ENCODE results near the gene GPR18.
"Not testable (repeated sequence)": the region's sequence is repeated elsewhere in the genome, so short reads cannot be mapped to it uniquely, and the experiment has no call there.

The GPR18 gene

DNA sequence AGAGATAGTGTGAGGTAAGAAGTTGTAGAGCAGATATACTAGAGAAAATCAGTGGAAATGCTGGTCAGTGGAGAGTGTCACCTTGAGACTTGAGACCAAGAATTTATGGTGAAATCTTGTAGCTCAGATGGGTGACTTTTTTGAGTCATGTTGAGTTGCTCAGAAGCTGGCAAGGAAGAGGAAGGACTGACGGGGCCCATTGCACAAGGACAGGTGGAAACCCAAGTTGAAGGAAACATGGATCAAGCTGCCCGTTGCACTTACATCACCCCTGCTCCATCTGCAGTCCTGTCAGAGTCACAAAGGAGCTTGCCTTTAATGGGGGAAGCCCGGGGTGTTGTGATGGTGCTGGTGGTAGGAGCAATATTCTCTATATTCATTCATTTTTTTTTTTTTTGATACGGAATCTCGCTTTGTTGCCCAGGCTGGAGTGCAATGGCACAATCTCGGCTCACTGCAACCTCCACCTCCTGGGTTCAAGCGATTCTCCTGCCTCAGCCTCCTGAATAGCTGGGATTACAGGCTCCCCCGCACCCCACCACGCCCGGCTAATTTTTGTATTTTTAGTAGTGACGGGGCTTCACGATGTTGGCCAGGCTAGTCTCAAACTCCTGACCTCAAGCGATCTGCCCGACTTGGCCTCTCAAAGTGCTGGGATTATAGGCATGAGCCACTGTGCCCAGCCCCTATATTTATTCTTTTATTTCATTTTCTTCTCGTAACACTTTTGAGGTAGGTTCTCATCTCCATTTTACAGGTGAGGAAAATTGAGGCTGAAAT is 30.1 kb downstream of the GPR18 start:
- no peak for DNase-seq

GRCh38 chr13:99227331-99227900 is 30.8 kb downstream of the GPR18 start:
- no peak for DNase-seq

DNA sequence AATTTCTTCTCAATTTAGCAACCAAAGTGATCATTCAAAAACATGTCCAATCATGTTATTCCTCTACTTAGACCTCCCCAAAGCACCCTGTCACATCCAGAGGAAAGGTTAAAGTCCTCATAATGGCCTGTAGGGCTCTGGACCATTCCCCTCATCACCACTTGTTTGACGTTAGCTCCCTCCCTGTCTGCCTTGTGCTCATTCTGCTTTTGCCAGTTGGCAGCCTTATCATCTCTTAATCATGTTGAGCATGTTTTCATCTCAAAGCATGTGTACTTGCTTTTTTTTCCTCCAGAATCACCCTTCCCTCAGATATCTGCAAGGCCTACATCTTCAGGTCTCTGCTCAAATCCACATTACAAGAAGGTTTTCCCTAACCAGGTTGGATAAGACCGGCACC is 31.7 kb downstream of the GPR18 start:
- DNase-seq: no peak

DNA sequence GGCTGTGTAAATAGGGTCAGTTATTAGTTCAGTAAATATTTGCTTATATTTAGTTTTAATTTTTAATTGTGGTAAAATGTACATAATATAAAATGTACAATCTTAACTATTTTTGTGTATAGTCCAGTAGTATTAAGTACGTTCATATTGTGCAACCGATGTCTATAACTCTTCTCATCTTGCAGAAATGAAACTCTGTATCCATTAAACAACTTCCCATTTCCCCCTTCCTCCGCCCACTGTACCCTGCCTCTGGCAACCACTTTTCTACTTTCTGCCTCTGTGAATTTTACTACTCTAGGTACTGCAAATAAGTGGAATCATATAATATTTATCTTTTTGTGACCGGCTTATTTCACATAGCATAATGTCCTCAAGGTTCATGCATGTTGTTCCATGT is 33.1 kb downstream of the GPR18 start:
- no peak for DNase-seq

- DNase-seq: no peak
Observed at GRCh38 chr13:99224021-99224420, 34.2 kb downstream of the GPR18 start.

GRCh38 chr13:99223587-99223986 is 34.6 kb downstream of the GPR18 start:
- no peak for DNase-seq

GRCh38 chr13:99221567-99222239 is 36.5 kb downstream of the GPR18 start:
- no peak for DNase-seq

- DNase-seq: peak; percentile 54
Observed at GRCh38 chr13:99220199-99220935, 37.8 kb downstream of the GPR18 start.

DNA sequence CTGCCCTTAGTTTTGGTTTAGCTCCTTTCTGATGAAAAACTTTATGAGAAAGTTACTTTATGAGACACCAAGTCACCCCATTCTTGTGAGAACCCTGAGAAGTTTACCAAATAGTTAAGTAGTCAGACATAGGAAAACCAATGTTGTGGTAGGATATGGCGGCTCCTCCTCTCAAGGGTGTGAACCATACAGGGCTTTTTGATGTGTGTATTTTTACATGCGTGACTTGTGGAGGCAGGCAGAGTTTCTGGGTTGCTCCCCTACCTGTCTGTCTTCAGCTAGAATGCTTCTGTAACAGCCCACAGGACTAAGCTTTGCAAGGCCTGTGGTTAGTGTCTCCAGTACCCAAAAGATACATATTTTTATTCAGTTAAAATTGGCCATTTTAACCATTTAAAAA is 39.2 kb downstream of the GPR18 start:
- DNase-seq: peak; percentile 76

DNA sequence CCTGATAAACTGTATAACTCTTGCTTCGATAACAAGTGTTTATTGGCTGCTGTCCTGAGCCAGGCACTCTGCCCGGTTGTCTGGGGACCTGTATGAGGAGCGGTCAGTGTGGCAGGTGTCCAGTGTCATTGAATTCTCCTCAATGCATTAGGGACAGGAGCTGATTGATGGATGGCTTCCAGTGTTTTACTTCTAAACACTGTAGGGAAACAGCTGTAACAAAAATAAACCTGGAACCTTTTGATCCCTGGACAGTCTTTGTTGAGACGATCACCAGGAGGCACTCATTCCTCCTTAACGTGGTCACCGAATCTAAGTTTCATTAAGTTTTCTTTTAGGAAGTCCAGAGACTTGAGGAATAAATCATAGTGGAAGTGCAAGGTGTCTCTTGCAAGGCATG is 39.6 kb downstream of the GPR18 start:
- DNase-seq: no peak

- no peak for DNase-seq
Observed at GRCh38 chr13:99218126-99218525, 40.1 kb downstream of the GPR18 start.

DNA sequence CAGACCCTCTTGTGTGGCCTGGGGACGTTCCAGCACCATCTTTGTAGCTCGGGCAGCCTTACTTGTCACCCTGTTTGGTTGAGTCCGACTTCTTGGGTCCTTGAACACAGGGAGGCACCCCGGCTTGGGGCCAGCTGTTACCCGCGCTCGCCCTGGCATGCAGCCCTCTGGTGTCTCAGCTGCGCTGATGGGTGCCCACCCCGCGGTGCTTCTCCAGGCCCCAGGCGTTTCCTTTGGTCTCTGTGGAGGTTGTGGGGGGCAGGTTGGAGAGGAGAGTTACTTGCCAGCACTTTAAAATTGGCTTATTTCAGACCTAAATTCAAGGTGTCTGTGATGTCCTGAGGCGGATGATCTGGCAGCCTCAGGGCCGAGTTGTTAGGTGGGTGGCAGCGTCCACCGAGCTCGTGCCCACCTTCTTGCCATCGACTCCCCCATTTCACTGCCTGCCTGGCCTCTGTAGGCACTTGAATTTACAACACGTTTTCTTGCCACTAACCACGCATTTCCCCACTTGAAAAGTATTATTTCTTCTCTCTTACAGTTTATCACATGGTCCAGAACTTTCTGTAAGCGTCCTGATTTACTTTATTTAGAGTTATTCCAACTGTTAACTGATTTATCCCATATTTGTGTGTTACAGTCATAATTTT is 40.6 kb downstream of the GPR18 start:
- peak; percentile 47 for DNase-seq

- peak; percentile 77 for DNase-seq
Observed at GRCh38 chr13:99215184-99215830, 42.9 kb downstream of the GPR18 start.

GRCh38 chr13:99214731-99215130 is 43.4 kb downstream of the GPR18 start:
- DNase-seq: peak; percentile 39

GRCh38 chr13:99214232-99214631 is 43.9 kb downstream of the GPR18 start:
- peak; percentile 44 for DNase-seq

GRCh38 chr13:99211421-99212035 is 46.7 kb downstream of the GPR18 start:
- DNase-seq: no peak

DNA sequence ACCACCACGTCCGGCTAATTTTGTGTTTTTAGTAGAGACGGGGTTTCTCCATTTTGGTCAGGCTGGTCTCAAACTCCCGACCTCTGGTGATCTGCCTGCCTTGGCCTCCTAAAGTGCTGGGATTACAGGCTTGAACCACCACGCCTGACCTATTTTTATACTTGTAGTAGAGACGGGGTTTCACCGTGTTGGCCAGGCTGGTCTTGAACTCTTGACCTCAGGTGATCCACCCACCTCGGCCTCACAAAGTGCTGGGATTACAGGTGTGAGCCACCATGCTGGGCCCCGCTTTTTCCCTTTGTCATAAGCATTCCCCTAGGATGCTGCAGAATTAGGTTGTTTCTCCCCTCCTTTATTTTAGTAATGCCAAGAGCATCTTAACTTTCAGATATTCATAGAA is 47.6 kb downstream of the GPR18 start:
- not testable (repeated sequence) for DNase-seq

GRCh38 chr13:99208845-99209527 is 49.2 kb downstream of the GPR18 start:
- no peak for DNase-seq

- DNase-seq: no peak
Observed at GRCh38 chr13:99208185-99208584, 50.0 kb downstream of the GPR18 start.

DNA sequence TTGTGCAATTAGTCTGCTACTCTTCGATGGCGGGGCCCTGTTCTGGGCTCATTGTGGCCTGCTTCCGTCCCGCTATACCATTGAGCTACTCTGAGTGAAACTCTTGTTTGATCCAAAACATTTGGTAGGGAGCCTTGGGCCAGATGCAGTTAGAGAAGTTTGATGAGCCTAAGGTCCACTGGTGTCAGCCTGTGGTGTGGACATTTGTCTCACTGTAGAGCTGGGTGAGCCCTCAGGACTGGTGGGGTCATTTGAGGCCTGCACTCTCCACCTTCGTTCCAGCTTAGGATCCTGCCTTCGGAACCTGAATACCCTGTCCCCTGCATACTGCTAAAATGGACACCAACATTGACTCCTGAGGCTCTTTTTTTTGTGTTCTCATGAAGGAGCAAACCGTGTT is 50.7 kb downstream of the GPR18 start:
- DNase-seq: no peak

DNA sequence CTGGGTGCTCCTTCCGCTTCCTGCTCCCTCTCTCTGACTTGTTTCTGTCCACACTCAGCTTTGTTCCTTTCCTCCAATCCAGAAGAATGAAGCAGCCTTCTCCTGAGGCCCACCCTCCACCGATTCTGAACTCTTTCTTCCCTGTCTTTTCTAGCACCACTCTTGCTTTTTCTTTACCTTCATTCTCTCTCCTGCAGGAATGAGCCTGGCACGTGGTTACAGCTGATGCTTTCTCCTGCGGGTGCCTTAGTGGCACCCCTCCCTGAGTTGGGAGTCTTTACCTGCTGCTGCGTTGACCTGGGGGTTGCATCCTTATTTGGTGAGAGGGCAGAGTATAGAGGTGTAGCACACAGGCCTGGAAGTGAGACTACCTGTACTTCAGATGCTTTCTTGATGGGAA is 51.3 kb downstream of the GPR18 start:
- DNase-seq: no peak
